ENCODE results near the gene WDR90. TPM values are rescaled to one million over a fixed set of nuclear protein-coding genes. Genes with fewer than 3 reads are reported as not detected.
"Not testable (repeated sequence)": the region's sequence is repeated elsewhere in the genome, so short reads cannot be mapped to it uniquely, and the experiment has no call there.

WDR90 gene
- total RNA-seq, 1 donor from 2014 or later, result 21.2 TPM

- H3K9me3 Mint-ChIP-seq (ENCODE audit: unreplicated experiment); H3K4me1 Mint-ChIP-seq (ENCODE audit: low read depth, unreplicated experiment); H3K4me3 ChIP-seq (ENCODE audit: insufficient read depth, low read depth, low read length); H2AFZ ChIP-seq (ENCODE audit: low read depth, low read length); H3K36me3 ChIP-seq (ENCODE audit: insufficient read depth, low read length); H3K9me3 ChIP-seq (ENCODE audit: insufficient read depth, low read depth, low read length); H3K4me2 ChIP-seq (ENCODE audit: low read length); H3K9ac ChIP-seq (ENCODE audit: low read length); H3K27me3 ChIP-seq (ENCODE audit: insufficient read depth, low read length); H3K36me3 Mint-ChIP-seq (ENCODE audit: low read depth, unreplicated experiment); H3K79me2 ChIP-seq (ENCODE audit: insufficient read depth, low read length): not testable (repeated sequence)
- peak; percentile 90 for FAIRE-seq
- Mint-ChIP-seq H3K4me3 (ENCODE audit: unreplicated experiment) (peak overlapping the region; percentile 74), H3K27me3 (ENCODE audit: low read depth, unreplicated experiment) (peaks cover 10% of the 10 kb centered on the region), H3K27ac (ENCODE audit: unreplicated experiment) (peak overlapping the region; percentile 56)
- peak; percentile 85 for DNase-seq (ENCODE audit: low read depth)
- Histone ChIP-seq H3K4me1 (ENCODE audit: insufficient read depth, low read length) (peaks cover 36% of the 10 kb centered on the region), H3K27ac (ENCODE audit: low read depth, low read length) (peak overlapping the region; percentile 59), H4K20me1 (ENCODE audit: insufficient read depth, low read length) (peaks cover 24% of the 10 kb centered on the region)
- TF ChIP-seq CTCF (IDR thresholded peaks at IDR 0.05; ENCODE audit: insufficient read depth, low read depth, low read length), result peak; percentile 48
Measured at GRCh38 chr16:712740-713250, 63.6 kb downstream of the WDR90 start.

- Histone ChIP-seq H3K4me3 (ENCODE audit: insufficient read depth, low read depth, low read length) (no peak overlapping the region), H3K9ac (ENCODE audit: low read length) (no peak overlapping the region), H3K36me3 (ENCODE audit: insufficient read depth, low read length) (no peaks in the 10 kb centered on the region), H3K4me2 (ENCODE audit: low read length) (no peak overlapping the region), H2AFZ (ENCODE audit: low read depth, low read length) (no peak overlapping the region), H3K4me1 (ENCODE audit: insufficient read depth, low read length) (peaks cover 36% of the 10 kb centered on the region), H3K27ac (ENCODE audit: low read depth, low read length) (no peak overlapping the region), H3K9me3 (ENCODE audit: insufficient read depth, low read depth, low read length) (no peaks in the 10 kb centered on the region), H4K20me1 (ENCODE audit: insufficient read depth, low read length) (peaks cover 34% of the 10 kb centered on the region), H3K79me2 (ENCODE audit: insufficient read depth, low read length) (peaks cover 7% of the 10 kb centered on the region), H3K27me3 (ENCODE audit: insufficient read depth, low read length) (no peaks in the 10 kb centered on the region)
- H3K36me3 Mint-ChIP-seq (ENCODE audit: low read depth, unreplicated experiment), result no peaks in the 10 kb centered on the region
- peak overlapping the region; percentile 58 for H3K27ac Mint-ChIP-seq (ENCODE audit: unreplicated experiment)
- H3K4me3 Mint-ChIP-seq (ENCODE audit: unreplicated experiment), result peak overlapping the region; percentile 60
- FAIRE-seq (no peak), DNase-seq (ENCODE audit: low read depth) (no peak)
- TF ChIP-seq CTCF (IDR thresholded peaks at IDR 0.05; ENCODE audit: insufficient read depth, low read depth, low read length) (no peak), EZH2 (IDR thresholded peaks at IDR 0.05; ENCODE audit: insufficient read depth, low read length) (no peak)
- peaks cover 8% of the 10 kb centered on the region for H3K4me1 Mint-ChIP-seq (ENCODE audit: low read depth, unreplicated experiment)
- H3K27me3 Mint-ChIP-seq (ENCODE audit: low read depth, unreplicated experiment), result no peaks in the 10 kb centered on the region
- H3K9me3 Mint-ChIP-seq (ENCODE audit: unreplicated experiment), result no peaks in the 10 kb centered on the region
Measured at GRCh38 chr16:714079-714478, 64.9 kb downstream of the WDR90 start.

GRCh38 chr16:714558-715476 lies 65.7 kb downstream of the WDR90 start, which contains the start of gene METRN:
TSS of gene METRN (plus strand) at chr16:715118. CDS start at chr16:715290, 172 bp downstream.
- DNase-seq (ENCODE audit: low read depth) (peak; percentile 65), FAIRE-seq (no peak)
- H3K9ac ChIP-seq (ENCODE audit: low read length), result peak within 1 kb of the TSS; percentile 52
- H3K9me3 ChIP-seq (ENCODE audit: insufficient read depth, low read depth, low read length), result no peaks in the 10 kb centered on the region
- peak within 1 kb of the TSS; percentile 60 for H2AFZ ChIP-seq (ENCODE audit: low read depth, low read length)
- Mint-ChIP-seq H3K27me3 (ENCODE audit: low read depth, unreplicated experiment) (no peaks in the 10 kb centered on the region), H3K36me3 (ENCODE audit: low read depth, unreplicated experiment) (no peaks in the 10 kb centered on the region), H3K4me3 (ENCODE audit: unreplicated experiment) (peak within 1 kb of the TSS; percentile 80), H3K4me1 (ENCODE audit: low read depth, unreplicated experiment) (peaks cover 7% of the 10 kb centered on the region), H3K27ac (ENCODE audit: unreplicated experiment) (peak within 1 kb of the TSS; percentile 58), H3K9me3 (ENCODE audit: unreplicated experiment) (no peaks in the 10 kb centered on the region)
- H3K27me3 ChIP-seq (ENCODE audit: insufficient read depth, low read length), result no peaks in the 10 kb centered on the region
- peaks cover 34% of the 10 kb centered on the region for H4K20me1 ChIP-seq (ENCODE audit: insufficient read depth, low read length)
- peak within 1 kb of the TSS; percentile 54 for H3K4me3 ChIP-seq (ENCODE audit: insufficient read depth, low read depth, low read length)
- peak within 1 kb of the TSS; percentile 90 for H3K4me2 ChIP-seq (ENCODE audit: low read length)
- H3K36me3 ChIP-seq (ENCODE audit: insufficient read depth, low read length), result no peaks in the 10 kb centered on the region
- H3K4me1 ChIP-seq (ENCODE audit: insufficient read depth, low read length), result peaks cover 29% of the 10 kb centered on the region
- no peak within 1 kb of the TSS for H3K27ac ChIP-seq (ENCODE audit: low read depth, low read length)
- TF ChIP-seq EZH2 (IDR thresholded peaks at IDR 0.05; ENCODE audit: insufficient read depth, low read length) (no peak), CTCF (IDR thresholded peaks at IDR 0.05; ENCODE audit: insufficient read depth, low read depth, low read length) (no peak)
- H3K79me2 ChIP-seq (ENCODE audit: insufficient read depth, low read length), result peaks cover 7% of the 10 kb centered on the region
